D721Med (cell line): Measurements from ENCODE around the gene RALB.

Experiments used
- DNase-seq: peaks from one replicate; pipeline ENCODE4 v3.0.0; 2011; ENCODE audit warnings: low spot score; ENCODE audit not compliant: insufficient read length
- FAIRE-seq: peaks from 2 replicates; lab custom pipeline; 2011; peaks lifted over from hg19 to GRCh38; lab: Jason Lieb, UNC
- CTCF ChIP-seq: IDR thresholded peaks from 2 replicates; pipeline ENCODE4 v1.5.1; 2012; ENCODE audit warnings: mild to moderate bottlenecking, control low read depth; ENCODE audit not compliant: insufficient read depth; ENCODE audit errors: missing control alignments

Gene RALB

GRCh38 chr2:120237491-120237902, 15.2 kb upstream of the RALB start:
- FAIRE-seq (no peak), DNase-seq (no peak)
- TF ChIP-seq CTCF: no peak

GRCh38 chr2:120238728-120239487, 13.7 kb upstream of the RALB start:
- TF ChIP-seq CTCF: no peak
- DNase-seq (no peak), FAIRE-seq (no peak)

- FAIRE-seq (no peak), DNase-seq (no peak)
- no peak for TF ChIP-seq CTCF
Measured at GRCh38 chr2:120239488-120240287, 13.0 kb upstream of the RALB start.

- DNase-seq: no peak
- TF ChIP-seq CTCF: no peak
- FAIRE-seq: no peak
Measured at GRCh38 chr2:120240901-120241429, 11.7 kb upstream of the RALB start.

GRCh38 chr2:120241684-120242083, 11.0 kb upstream of the RALB start:
- TF ChIP-seq CTCF: no peak
- no peak for FAIRE-seq
- DNase-seq: no peak

GRCh38 chr2:120243211-120243610, 9.4 kb upstream of the RALB start:
- DNase-seq (no peak), FAIRE-seq (no peak)
- no peak for TF ChIP-seq CTCF
